GM21529 (cell line): Measurements from ENCODE around the gene SUPT3H.

Source experiments
- ATAC-seq: cut with Tn5 transposase; IDR thresholded peaks from one replicate; pipeline ENCODE4 v1.9.1; 2021; ENCODE audit not compliant: unreplicated experiment

Gene SUPT3H

DNA sequence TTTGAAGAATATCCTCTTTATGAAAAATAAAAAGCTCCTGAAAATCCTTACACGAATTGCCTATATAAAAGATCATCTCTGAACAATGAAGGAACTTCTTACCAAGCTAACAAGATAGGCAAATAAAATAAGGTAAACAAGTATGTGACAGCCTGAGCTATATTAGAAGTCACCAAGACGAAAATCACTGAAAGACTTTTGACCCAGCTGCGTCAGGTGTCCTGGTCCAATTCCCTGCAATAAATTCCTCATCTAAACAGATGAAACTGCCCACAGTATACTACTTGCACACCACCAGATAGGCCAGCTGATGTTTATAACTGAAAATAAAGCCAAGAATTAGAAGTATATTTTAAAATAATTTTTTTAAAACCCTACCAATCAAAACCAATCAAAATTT is 117.0 kb downstream of the SUPT3H start:
- ATAC-seq: no peak

DNA sequence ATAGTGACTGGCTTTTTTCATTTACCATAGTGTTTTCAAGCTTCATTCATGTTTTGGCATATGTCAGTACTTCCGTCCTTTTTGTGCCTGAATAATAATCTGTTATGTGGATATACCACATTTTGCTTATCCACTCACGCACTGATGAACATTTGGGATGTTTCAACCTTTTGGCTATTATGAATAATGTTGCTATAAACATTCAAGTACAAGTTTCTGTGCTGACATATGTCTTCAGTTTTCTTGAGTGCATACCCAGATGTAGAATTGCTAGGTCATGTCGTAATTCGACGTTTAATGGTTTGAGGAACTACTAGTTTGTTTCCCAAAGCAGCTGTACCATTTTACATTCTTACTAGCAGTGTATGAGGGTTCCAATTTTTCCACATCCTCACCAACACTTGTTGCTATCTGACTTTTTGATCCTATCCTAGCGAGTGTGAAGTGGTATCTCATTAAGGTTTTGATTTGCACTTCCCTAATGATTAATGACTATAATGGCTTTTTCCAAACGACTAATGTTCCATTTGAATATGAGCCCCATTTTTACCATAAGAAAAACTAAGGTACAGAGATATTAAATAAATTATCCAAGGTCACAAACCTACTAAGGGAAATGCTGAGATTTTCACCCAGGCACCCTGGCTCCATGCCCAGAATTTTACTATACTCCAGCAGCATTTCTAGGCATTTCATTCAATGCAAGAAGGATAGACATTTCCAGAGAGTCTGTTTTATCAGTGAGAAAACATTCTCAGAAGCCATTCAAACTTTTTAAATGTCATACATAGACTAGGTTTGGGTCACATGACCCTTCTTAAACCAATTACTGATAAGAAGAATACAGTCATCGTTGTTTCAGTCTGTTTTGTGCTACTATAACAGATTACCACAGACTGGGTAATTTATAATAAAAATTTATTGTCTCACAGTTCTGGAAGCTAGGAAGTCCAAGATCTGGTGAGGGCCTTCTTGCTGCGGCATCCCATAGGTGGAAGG is 120.7 kb downstream of the SUPT3H start:
- ATAC-seq: no peak

DNA sequence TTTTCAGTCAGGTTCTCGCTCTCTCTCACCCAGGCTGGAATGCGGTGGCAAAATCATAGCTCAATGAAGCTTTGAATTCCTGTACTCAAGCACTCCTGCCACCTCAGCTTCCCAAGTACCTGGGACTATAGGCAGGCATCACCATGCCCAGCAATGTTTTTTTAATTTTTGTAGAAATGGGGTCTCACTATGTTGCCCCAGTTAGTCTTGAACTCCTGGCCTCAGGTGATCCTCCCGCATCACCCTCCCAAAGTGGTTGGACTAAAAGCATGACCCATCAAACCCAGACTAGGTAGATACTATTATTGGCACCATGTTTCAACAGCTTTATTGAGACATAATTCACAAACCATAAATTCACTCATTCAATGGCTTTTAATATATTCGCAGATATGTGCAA is 122.3 kb downstream of the SUPT3H start:
- no peak for ATAC-seq

DNA sequence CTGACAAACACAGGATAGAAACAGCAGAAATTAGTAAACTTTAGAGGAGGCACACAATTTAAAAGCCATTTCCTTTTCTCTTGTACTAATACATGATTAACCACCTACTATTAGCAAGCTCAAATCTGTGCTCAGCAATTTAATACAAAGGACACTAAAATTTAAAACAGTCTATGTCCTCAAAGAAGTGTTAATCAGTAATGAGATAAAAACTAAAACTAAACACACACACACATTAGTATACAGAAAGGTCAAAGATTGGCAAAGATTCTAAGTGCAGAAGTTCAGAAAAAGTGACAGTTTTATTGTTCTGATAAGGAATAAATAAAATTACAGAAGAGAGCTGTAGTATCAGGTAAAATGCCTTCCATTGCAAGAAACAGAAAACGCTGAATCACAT is 123.5 kb downstream of the SUPT3H start:
- no peak for ATAC-seq

DNA sequence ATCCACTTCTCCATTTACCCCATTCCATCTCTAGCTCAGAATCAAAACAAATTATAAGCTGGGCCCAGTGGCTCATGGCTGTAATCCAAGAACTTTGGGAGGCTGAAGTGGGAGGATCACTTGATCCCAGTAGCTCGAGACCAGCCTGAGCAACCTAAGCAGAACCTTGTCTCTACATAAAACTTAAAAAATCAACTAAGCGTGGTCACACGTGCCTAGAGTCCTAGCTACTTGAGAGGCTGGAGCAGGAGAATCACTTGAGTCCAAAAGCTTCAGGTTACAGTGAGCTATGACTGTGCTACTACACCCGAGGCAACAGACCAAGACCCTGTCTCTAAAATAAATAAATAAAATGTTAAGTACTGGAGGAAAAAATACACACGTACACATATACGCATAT is 124.3 kb downstream of the SUPT3H start:
- no peak for ATAC-seq

DNA sequence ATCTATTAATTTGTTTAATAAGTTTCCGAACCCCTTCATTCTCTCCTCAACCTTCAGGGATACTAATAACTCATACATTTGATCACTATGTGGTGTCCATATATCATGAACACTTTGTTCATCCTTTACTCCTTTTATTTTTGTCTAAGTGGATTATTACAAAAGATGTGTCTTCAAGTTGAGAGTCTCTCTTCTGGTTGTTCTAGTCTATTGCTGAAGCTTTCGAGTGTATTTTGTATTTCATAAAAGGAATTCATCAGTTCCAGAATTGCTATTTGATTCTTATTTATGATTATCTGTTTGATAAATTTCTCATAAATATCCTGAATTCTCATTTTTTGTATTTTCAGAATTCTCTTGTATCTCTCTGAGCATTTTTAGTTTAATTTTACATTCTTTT is 146.1 kb downstream of the SUPT3H start:
- no peak for ATAC-seq

DNA sequence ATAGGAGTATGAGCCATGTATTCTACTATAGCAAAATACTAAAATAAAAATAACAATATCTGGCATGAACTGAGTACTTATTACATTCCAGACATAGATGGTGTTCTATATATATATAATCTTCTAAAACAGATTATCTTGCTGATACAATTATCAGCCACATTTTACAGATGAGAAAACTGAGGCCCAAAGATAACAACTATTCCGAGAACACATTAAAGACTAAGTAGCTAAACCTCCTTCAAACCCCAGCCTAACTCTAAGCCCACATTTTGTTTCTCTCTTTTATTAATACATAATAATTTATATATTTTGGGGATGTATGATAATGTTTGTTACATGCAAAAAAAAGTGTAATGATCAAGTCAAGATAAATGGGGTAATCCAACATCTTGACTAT is 148.3 kb downstream of the SUPT3H start:
- no peak for ATAC-seq

DNA sequence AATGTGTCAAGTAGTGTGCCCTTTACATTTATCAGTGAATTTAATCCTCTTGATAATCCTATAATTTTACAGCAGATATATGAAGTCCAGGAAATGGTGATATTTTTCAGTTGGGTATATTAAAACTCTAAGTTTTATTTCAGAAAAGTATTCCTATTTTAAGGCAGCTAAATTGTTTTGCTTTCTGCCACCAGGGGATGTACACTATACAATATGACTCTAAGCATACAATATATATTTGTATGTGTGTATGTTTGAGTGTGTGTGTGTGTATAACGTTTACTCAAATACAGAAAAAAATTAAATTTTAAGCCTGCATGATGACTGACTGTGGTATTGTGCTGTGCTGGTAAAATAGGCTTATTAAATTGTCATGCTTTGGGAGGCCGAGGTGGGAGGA is 151.7 kb downstream of the SUPT3H start:
- ATAC-seq: no peak

DNA sequence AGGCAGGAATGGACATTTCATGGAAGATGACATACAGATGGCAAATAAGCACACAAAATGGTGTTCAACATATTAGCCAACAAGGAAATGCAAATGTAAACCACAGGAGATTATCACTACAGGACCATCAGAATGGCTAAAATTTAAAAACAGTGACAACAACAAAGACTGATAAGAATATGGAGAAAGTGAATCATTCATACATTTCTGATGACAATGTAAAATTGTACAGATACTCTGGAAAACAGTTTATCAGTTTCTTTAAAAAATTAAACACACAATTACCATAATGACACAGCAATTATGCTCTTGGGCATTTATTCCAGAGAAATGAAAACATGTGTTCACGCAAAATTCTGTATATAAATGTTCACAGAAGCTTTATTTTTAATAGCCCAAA is 155.4 kb downstream of the SUPT3H start:
- no peak for ATAC-seq

DNA sequence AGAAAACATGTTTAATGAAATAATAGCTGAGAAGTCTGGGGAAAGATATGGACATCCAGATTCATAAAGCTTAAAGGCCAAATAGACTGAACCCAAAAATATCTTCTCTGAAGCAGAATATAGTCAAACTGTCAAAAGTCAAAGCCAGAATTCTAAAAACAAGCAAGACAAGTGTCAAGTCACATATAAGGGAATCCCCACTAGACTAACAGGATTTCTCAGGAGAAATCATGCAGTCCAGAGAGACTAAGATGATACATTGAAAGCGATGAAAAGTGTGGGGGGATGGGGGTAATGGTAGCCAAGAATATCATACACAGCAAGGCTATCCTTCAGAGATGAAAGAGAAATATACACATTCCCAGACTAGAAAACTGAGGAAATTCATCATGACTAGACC is 162.0 kb downstream of the SUPT3H start:
- no peak for ATAC-seq

DNA sequence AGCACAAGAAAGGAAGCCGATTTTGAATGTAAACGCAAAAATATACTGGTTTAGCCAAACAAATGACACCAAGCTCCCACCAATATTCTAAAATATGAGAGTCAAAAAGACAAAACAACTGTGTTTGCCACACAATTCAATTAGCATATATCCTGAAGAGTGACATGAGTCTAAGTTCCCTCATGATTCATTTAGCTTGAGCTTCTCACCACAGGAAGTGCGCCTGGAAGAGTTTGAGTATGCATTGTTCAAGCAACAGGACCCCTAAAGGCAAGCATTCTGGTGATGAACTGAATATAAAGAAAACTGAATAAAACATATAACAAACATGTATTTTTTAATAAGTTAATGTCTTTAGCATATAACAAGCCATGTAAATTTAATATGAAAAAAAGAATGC is 164.8 kb downstream of the SUPT3H start:
- no peak for ATAC-seq

DNA sequence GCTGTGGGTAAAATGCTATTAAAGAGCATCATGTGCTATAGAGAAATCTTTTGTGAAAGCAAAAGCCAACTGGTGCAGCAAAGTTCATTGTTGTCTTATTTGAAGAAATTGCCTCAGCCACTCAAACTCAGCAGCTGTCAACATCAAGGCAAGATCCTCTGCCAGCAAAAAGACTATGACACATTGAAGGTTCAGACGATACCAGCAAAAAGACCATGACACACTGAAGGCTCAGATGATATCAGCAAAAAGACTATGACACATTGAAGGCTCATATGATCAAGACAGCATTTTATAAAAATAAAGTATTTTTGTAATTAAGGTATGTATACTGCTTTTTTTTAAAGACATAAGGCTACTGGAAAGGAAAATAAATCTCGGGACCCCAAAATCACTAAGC is 168.0 kb downstream of the SUPT3H start:
- no peak for ATAC-seq

DNA sequence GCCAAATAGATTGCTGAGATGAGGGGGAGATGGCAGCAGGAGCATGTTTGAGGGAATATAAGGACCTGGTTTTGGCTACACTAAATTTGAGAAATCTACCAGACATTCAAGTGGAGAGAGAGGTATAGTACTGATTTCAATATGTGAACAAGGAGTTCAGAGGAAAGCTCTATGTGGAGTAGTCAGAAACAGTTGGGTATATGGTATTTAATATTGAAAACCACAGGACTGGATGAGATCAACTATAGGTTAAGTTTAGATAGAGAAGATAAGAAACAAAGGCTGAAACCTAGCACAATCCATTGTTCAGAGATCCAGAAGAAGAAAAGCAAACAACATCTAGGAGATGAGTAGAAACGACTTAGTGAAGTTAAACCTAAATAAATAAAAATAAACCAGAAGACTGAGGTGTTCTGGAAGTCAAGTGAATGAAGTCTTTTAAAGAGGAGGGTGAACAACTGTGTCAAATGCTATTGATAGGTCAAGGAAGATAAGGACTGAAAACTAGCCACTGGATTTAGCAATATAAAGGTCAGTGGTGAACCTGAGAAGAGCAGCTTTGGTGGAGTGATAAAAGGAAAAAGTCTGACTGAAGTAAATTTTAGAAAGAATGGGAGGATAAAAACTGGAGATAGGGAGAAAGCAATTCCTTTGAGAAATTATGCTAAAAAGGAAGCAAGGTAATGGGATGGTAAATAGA is 170.8 kb downstream of the SUPT3H start:
- ATAC-seq: no peak

DNA sequence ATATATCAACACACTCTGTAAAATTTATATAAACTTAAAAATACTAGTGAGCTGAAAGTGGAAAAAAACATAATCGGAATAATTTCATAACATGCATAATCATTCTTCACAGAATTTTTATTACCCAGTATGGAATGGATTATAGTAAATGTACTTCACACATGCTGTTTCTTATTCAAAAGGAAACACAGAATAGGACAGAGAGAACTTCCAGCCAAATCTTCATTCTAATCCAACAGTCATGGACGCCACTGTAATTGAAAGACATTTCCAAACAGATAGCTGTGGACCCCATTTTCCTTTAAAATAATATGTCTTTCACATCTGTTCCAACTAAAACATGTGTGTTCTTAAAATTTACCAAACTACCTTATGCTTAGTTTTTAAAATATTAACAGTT is 176.2 kb downstream of the SUPT3H start:
- ATAC-seq: no peak

DNA sequence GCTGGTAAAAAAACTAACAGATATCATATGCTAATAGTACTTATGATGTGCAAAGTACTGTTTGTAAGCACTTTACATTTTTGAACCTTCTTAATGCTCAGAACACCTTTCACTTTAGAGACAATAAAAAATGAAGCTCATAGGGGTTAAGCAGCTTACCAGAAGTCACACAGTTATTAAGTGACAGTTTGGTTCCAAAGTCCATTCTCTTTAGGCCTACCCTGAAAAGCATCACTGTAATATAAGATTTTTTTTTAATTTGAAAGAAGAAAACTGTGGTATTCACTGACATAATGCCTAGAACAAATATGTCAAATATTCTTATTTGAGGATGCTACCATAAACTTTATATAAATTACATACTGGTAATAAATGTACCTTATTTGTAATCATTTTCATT is 177.2 kb downstream of the SUPT3H start:
- no peak for ATAC-seq

DNA sequence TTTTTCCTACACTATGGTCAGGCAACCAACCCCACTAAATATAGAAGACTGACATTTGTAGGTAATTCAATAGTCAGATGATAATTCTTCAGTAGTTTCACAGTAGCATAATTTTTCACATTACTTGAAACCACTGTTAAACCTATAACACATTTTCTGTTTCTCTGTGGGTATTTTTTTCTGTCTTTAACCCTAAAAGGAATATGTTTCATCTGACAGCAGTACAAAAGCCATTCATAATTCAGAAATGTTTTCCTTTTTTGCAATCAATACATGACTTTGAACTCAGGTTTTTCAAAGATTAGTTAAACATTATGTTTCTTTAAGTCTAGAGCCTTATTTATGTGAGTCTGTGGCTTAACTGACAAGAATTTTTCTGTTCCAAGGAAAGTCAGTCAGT is 178.2 kb downstream of the SUPT3H start:
- no peak for ATAC-seq

DNA sequence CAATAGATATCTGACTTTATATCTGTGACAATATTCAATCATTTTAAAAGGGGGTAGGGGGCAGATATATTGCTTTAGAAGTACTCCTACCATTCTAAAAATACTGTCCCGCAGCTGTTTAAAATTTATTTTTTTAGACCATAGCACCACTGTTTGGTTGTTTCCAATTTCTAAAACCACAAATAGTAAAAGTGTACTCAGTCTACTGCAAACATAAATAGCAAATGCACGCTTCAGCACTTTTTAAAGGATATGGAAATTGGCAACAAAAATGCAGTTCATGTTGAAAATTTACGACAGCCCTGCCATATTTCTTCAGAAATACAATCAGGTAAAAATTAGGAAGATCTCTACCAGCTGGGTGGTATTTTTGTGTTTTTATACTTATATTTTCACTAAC is 181.6 kb downstream of the SUPT3H start:
- no peak for ATAC-seq

DNA sequence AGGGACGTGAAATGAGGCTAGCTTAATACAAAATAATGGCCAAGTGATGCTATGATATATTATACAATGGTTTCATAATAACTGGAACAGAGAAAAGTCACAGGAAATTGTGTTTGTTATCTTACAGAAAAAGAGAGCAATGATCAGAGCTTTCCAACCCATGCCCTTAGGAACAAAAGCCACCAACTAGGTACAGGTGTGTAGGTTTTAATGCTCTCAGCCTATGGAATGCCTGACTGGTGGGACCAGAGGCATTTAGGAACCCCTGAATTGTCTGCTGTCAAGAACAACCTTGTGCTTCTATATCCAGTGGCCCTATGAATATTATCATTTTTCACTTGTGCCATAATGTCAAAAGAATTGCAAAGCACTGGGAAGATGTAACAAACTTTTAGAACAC is 182.6 kb downstream of the SUPT3H start:
- no peak for ATAC-seq

DNA sequence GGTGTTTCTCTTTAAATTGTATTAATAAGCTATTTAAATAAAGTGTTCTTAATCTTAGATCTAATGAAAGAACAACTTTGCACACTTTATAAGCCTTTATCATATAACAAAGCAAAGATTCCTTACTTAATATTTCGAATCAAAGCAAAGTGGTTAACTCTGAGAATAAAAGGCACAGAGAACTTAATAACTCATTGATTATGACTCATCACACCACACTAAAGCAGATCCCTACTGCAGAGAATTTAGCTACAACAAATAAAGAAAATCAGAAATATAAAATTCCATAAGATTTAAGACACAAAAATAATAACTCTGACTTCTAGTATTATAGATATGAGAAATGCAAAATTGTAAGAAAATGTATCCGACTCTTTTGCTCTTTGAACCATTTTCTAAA is 185.2 kb downstream of the SUPT3H start:
- no peak for ATAC-seq

DNA sequence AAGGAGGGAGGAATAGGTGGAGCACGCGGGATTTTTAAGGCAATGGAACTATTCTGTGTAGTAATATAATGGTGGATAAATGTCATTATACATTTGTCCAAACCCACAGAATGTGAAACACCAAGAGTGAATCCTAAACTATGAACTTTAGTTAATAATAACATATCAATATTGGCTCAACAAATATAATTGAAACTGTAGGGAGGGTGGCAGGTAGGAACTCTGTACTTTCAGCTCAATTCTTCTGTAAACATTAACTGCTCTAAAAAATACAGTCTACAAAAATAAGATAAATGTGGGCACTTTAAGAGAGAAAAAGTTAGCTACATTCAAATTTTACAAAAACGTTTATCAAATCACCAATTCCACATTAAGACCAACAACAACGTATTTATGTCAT is 186.3 kb downstream of the SUPT3H start:
- no peak for ATAC-seq

DNA sequence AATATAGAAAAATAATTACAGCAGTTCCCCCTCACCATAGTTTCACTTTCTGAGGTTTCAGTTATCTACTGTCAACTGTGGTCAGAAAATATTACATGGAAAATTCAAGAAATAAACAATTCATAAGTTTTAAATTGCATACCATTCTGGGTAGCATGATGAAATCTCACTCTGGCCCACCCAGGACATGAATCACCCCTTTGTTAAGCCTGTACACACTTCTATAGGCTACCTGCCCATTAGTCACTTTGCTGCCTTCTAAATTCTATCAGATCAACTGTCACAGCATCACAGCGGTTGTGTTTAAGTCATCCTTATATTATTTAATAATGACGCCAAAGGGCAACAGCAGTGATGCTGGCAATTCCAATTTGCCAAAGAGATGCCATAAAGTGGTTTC is 189.9 kb downstream of the SUPT3H start:
- no peak for ATAC-seq
